ENCODE data around the gene APOC3.

The APOC3 gene

GRCh38 chr11:116871248-116871647 is 41.5 kb downstream of the APOC3 start:
- no peak for DNase-seq (ENCODE audit: low read depth in 2 of 2, low spot score in 1 of 2)

- DNase-seq (ENCODE audit: low read depth in 2 of 2, low spot score in 1 of 2), result no peak
Observed at GRCh38 chr11:116873381-116873780, 43.7 kb downstream of the APOC3 start.

GRCh38 chr11:116874251-116874650 is 44.5 kb downstream of the APOC3 start:
- DNase-seq (ENCODE audit: low read depth in 2 of 2, low spot score in 1 of 2), result no peak

- DNase-seq (ENCODE audit: low read depth in 2 of 2, low spot score in 1 of 2), result no peak
Observed at GRCh38 chr11:116875194-116875593, 45.5 kb downstream of the APOC3 start.

DNA sequence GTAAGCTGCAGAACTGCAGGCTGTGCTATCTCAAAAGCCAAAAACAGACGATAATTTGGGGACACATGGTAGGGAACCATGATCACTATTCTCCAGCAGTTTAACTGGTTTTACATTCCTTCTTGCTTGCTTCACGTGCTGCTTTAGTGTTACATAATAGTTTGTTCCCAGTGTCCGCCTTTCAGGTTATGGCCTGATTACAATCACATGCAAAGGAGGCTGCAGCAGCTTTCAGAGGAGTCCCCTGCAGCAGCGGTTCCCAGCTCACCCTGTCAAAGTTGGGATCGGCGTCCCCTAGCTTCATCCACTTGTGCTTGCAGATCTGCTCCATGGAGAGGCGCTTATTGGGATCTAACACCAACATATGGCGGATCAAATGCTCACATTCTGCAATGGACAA is 46.9 kb downstream of the APOC3 start:
- DNase-seq (ENCODE audit: low read depth in 2 of 2, low spot score in 1 of 2), result no peak

DNA sequence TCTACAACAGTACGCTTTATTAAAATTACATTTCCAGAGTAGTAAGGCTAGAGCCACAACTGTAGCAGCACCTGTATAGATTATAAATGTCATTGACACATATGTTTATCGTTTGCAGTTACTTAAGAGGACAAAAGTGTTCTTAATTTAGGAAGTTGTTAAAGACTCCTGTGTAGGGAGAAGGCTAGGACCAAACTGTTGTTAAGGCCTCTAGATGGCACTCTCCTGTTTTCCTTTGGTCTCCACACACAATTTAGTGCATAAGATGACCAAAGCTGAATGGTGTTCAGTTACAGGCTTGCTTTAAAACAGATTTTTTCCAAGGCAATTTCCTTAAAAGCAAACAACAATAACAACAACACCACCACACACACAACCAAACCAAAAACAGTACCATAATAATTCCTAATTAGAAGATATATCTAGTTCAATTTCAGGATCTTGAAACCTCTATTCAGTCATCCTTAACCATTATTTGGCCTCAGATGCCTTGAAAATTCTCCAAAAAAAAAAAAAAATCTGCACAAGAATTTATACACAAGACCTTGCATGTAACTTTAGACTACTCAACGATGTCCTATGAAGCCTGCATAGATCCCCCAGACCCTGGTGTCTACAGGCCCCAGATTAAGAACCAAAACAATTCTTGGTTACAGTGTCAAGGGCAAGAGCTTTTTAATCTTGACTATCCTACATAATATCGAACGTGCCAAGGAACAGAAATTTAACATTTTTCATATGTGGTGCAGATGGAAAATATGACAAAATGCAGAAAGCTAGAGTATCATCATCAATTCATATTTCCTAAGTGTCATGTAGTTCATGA is 50.3 kb downstream of the APOC3 start:
- no peak for DNase-seq (ENCODE audit: low read depth in 2 of 2, low spot score in 1 of 2)

DNA sequence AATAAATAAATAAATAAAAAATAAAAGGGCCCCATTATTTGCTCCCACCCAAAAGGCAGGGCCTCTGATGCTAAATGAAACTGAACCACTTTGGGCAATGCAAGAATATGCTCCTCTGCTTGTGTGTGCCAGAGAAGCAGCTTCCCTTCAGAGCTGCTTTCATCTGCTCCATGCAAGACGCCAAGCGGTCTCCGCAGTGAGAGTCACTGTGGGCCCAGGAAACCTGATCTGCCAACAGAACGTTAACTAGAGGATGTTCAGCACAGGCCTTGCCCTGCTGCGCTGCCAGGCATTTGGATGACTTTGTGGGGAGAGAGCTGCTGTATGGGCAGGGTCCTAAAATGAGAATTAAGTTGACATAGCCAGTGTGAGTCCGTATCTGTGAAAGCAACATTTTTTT is 51.4 kb downstream of the APOC3 start:
- DNase-seq (ENCODE audit: low read depth in 2 of 2, low spot score in 1 of 2), result no peak

DNA sequence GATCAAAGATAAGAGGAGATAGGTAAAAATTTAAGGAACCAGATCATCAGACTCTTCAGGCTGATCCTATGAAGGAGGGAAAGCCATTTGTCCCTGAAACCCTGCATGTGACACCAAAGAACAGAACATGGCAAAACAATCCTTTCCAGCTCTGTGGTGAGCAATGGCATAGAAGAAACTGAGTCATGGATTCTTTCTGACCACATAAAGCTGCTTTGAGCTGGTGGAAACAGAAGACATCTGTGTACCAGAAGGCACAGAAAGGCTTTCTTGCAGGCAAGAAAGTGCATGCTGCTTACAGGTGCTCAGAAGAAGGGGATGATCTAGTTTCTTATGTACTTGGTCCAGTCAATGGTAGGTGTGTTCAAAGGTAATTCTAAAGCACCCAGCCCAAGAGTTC is 52.7 kb downstream of the APOC3 start:
- DNase-seq (ENCODE audit: low read depth in 2 of 2, low spot score in 1 of 2), result no peak
